GM21360 (cell line): Measurements from ENCODE around the gene MEGF9.
"Not testable (repeated sequence)": the region's sequence is repeated elsewhere in the genome, so short reads cannot be mapped to it uniquely, and the experiment has no call there.

Experiments used
- ATAC-seq: cut with Tn5 transposase; IDR thresholded peaks from one replicate; pipeline ENCODE4 v1.9.1; 2021; ENCODE audit warnings: mild to moderate bottlenecking, moderate library complexity; ENCODE audit not compliant: unreplicated experiment

The MEGF9 gene

DNA sequence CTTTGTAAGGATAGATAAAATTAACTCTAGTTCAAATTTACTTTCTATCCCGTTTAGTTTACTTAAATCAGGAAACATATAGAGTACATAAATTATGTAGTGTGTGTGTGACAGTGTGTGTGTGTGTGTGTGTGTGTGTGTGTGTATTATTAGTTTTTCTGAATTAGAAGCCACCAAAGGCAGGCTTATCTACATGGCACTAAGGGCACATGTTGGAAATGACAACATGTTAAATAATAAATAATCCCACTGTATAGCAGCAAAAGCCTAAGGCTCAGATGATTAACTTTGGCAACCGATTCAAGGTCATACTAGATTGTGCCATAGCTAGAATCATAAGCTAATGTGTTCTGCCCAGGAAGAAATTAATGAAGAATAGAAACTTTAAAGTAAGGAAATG is 54.6 kb downstream of the MEGF9 start:
- ATAC-seq = no peak

DNA sequence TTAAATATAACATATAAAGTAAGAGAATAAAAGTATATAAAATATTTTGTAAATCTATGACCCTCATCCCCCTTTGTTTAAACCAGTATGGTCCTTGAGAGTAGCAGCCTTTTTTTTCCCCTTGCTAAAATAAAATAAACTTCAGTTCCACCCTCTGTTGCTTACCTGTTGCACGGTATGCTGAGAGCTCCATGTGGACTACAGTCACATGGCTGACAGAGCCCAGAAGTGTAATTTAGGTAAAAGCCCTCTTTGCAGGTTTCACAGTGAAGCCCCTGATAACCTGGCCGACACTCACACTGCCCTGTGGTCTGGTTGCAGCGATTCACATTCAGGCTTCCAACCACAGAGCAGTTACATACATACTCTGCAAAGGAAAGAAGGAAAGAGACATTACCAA is 55.1 kb downstream of the MEGF9 start:
- no peak for ATAC-seq

DNA sequence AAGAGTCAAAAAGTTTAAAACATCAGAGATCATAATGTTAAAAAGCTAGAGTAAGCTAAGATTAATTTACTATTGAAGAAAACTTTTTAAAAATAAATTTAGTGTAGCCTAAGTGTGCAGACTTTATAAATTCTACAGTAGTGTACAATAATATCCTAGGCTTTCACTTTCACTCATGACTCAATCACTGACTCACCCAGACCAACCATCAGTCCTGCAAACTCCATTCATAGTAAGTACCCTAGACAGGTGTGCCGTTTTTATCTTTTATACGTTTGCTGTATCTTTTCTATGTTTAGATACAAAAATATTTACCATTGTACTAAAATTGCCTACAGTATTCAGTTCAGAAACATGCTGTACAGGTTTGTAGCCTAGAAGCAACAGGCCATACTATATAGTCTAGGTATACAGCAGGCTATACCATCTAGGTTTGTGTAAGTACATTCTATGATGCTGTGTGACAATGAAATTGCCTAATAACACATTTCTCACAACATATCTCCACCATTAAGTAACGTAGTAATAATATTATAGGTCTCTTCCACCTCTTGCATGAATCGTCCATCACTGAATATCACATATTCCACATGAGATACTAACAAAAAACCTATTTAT is 59.2 kb downstream of the MEGF9 start:
- peak; percentile 87 for ATAC-seq

DNA sequence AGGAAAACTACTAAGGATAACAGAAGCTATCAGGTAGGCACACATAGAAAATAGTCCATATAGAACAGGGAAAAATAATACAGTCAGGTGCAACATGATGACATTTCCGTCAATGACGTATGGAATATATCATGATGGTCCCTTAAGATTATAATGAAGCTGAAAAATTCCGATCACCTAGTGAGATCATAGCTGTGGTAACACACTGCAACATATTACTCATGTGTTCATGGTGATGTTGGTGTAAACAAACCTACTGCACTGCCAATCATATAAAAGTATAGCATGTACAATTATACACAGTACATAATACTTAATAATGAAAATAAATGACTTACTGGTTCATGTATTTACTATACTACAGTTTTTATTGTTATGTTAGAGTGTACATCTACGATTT is 60.0 kb downstream of the MEGF9 start:
- no peak for ATAC-seq

DNA sequence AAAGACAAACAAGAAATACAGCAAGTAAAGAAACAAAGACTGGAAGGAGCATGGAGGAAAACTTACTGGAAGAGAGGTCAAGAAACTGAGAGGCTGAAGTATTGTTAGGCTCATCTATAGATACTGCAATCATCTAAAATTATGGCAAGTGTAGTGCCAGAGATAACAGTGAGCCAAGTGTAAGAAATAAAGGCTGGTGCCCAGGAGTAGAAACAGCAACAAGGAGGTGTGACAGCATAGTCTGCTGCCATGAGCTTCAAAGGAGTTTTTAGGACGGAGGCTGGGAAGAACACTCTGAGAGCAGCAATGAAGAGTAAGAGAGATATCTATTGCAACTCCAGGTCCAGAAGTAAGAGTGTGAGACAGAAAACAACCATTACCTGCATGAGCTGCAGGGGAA is 60.5 kb downstream of the MEGF9 start:
- ATAC-seq = no peak

DNA sequence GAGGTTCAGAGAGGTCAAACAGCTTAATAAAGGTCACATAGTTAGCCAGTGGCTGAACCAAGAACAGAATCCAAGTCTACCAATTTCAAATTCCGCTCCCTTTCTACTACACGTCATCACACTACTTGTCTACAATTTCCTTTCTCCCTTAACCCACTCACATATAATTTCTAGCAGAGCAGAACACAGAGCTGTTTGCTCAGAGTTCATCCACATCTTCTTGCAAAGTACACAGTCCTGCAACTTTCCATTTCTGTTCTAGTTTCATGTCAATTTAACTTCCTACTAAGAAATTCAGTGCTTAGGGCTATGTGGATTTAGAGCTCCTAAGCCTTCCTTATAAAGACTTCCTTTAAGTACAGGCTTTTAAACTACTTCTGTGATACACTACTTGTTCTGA is 61.3 kb downstream of the MEGF9 start:
- no peak for ATAC-seq

DNA sequence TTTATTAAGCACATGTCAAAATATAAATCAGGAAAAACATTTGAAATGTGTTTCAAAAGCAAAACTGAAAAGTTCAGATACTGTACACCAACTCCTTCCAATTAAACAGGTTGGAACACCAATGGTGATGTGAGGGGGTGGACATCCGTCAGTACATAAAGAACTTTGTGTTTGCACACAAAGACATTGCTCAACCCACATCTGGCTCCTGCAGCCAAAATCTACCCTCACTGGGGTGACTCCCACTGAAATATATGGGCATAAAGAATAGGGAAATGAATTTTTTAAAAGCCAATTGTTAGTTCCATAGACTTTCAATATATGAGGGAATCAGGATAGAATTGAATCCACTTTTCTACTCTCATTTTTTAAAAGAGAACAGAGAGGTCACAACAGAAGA is 63.9 kb downstream of the MEGF9 start:
- ATAC-seq = no peak

DNA sequence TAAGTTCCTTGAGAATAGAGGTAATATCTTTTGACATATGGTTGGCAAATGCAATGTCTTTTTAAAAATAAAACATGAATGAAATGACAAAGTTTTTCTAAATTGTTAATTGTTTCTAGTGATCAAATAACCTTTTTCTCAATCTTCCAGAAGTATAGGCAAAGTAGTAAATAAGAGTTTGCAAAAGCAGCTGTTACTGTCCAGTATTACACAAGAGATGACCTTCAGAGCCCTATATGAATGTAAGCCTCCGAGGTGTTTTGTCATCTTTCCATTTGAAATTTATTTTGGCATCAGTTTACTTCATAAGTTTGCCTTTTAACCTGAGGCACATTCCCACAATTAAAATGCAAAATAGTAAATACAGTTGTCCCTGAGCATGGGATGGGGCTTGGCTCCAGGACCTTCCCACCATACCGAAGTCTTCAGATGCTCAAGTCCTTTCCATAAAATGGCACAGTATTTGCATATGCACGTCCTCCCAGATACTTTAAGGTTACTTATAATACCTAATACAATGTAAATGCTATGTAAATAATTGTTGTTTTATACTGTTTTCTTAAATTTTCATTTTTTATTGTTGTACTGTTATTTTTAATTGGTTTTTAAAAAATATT is 65.6 kb downstream of the MEGF9 start:
- no peak for ATAC-seq

DNA sequence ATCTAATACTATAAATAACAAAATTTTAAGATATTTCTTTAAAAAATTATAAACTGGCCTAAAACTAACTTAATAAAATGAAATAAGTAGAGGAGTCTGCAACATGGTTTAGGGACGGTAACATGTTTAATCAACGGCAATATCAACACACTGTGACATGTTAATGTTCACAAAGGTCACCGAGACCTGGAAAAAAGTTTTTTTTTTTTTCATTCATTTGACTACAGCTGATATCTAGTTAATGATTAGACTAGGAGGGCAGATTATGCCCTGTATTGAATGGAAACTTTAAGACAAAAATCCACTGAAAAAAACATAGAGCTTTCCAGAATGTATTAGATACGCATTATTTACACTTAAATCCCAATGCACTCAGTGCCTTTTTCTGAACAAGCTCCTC is 67.3 kb downstream of the MEGF9 start:
- no peak for ATAC-seq

DNA sequence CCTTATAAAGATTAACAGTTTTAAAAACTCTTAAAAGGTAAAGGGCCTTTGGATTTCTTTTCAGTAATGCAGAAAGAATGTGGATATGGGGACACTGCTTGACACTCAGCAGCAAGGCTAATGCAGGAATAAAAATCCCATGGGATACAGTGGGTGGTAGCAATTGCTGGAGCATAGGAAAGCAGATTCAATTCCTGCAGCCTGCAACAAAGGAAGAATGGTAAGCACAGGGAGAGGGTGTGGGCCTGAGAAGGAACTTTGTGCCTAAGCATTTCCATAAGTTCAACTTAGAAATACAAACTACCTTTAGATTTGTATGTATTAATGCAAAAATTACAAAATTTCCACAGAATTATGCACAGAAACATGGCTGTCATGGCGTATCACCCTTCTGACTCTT is 68.5 kb downstream of the MEGF9 start:
- ATAC-seq = no peak

DNA sequence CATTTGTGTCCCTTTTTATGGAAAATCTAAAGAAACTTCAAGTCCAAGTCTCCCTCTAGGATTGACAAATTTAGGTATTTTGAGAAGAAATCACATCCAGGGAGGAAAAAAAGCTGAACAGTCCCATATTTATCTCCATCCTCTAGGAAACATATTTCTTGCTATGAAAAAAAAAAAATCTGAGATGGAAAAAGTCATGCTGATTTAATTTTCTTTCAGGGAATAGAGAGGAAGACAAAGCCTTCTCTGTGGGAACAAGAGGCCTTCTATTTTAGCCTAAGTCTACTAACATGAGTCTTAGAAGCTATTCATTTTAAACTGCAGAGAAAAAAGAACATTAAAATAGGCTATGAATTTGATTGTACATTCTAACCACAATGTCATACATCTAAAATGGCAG is 71.2 kb downstream of the MEGF9 start:
- ATAC-seq = no peak

DNA sequence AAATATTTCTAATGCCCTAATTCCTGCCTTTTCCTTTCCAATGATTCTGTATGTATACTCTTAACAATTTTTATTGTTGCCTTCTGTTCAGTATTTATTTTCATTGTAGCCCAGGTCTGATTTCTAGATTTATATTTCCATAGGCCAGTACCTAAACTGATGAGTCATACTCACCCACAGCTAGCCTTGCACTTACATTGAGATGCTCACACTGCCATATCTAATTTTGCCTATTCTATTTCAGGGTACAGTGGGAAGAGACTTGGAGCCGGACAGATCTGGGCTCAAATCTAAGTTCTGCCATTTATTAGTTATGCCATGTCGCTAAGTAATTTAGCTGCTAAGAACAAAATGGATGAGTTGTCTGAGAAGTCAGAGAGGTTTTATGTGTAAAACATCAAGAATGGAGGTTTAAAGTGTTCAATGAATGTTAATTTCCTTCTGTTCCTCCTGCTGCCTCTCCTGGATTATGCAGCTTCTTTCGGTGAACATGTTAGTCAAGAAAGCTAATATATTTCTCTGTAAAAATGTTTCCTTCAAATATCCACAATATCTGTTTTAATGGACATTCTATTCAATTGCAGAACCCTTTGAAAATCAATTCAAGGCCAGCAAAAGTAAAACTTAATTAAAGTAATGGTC is 72.0 kb downstream of the MEGF9 start:
- ATAC-seq = no peak

DNA sequence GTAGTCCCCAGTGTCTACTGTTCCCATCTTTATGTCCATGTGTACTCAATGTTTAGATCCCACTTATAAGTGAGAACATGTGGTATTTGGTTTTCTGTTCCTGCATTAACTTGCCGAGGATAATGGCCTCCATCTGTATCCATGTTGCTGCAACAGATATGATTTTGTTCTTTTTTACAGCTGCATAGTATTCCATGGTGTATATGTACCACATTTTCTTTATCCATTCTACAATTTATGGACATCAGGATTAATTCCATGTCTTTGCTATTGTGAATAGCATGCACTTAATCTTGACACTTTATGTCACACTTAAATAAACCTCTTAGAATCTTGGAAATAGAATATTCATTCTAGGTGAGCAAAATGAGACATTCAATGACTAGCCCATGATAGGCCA is 73.4 kb downstream of the MEGF9 start:
- ATAC-seq = not testable (repeated sequence)

DNA sequence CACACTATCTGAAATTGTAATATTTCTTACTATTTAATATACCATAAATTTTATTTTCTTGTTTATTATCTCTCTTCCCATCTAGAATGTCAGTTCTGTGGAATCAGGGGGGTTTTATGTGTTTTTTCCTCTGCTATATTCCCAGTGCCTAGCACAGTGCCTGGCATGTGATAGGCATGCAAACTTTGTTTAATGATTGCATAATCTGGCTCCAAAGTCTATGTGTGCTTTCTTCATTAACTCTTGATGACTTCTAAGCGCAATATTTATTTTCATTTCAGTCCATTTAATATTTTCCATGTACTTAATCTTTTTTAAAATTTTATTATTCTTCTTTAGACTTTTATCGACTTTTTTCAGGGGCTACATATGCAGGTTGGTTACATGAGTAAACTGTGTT is 73.9 kb downstream of the MEGF9 start:
- ATAC-seq = no peak

DNA sequence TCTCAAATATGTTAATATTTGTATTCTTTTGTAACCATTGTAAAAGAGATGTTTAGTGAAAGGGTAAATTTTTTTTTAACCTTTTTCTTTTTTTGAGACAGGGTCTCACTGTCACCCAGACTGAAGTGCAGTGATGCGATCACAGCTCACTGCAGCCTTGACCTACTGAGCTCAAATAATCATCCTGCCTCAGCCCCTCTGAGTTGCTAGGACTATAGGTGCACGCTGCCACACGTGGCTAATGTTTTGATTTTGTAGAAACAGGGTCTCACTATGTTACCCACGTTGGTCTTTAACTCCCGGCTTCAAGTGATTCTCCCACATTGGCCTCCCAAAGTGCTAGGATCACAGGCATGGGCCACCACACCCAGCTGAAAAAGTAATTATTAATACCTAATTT is 76.4 kb downstream of the MEGF9 start:
- ATAC-seq = no peak

DNA sequence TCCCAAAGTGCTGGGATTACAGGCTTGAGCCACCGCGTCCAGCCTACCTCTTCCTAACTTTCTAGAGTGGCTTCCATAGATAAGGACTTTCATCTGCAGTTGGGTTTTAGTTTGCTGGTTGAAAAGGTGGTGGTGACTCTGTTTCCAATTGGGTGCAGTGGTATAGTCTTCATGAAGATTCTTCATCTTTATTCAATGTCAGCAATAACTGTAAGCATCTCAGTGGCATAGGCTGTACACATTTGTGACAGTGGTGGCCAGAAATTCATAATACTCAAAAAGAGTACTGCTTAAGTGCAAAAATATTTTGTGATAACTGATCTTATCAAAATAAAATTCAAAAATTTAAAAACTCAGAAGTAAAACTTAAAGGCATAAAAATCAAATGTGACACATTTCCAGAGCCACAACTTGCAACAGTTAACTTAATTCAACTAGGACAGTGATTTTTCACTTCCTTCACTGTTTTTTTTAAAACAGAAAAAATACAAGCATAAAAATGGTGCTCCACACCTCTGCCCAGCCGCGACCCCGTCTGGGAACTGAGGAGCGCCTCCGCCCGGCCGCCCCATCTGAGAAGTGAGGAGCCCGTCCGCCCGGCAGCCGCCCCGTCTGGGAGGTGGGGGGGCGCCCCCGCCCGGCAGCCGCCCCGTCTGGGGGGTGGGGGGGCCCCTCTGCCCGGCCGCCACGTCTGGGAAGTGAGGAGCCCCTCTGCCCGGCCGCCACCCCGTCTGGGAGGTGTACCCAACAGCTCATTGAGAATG is 77.9 kb downstream of the MEGF9 start:
- no peak for ATAC-seq

DNA sequence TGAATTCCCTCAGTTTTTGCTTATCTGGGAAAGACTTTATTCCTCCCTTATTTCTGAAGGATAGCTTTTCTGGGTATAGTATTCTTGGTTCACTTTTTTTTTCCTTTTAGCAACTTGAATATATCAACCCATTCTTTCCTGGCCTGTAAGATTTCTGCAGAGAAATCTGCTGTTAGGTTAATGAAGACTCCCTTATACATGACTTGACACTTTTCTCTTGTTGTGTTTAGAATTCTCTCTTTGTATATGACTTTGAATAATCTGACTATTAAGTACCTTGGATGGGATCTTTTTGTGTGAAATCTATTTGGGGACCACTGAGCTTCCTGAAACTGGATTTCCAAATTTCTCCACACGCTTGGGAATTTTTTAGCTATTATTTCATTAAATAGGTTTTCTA is 79.3 kb downstream of the MEGF9 start:
- no peak for ATAC-seq

DNA sequence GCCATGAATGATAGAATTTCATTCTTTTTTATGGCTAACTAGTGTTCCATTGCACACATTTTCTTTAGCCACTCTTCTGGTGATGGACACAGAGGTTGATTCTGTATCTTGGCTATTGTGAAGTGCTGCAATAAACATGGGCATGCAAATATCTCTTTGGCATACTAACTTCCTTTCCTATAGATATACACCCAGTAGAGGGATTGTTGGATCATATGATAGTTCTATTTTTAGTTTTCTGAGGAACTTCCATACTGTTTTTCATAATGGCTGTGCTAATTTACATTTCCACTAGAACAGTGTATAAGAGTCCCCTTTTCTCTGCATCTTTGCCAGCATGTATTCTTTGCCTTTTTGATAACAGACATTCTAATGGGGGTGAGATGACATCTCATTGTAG is 83.9 kb downstream of the MEGF9 start:
- no peak for ATAC-seq

DNA sequence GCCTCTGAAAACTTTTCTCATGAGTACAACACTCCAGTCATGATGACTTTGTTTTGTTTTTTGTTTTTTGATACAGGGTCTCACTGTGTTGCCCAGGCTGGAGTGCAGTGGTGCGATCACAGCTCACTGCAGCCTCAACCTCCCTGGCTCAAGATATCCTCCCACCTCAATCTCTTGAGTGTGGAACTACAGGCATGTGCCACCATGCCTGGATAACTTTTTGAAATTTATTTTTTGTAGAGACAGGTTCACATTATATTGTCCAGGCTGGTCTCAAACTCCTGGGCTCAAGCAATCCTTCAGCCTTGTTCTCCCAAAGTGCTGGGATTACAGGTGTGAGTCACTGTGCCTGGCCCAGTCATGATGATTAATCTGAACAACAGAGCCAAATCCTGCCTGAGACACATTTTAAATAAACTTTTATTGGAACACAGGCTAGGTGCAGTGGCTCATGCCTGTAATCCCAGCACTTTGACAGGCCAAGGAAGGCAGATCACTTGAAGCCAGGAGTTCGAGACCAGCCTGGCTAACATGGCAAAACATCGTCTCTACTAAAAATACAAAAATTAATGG is 85.3 kb downstream of the MEGF9 start:
- not testable (repeated sequence) for ATAC-seq

DNA sequence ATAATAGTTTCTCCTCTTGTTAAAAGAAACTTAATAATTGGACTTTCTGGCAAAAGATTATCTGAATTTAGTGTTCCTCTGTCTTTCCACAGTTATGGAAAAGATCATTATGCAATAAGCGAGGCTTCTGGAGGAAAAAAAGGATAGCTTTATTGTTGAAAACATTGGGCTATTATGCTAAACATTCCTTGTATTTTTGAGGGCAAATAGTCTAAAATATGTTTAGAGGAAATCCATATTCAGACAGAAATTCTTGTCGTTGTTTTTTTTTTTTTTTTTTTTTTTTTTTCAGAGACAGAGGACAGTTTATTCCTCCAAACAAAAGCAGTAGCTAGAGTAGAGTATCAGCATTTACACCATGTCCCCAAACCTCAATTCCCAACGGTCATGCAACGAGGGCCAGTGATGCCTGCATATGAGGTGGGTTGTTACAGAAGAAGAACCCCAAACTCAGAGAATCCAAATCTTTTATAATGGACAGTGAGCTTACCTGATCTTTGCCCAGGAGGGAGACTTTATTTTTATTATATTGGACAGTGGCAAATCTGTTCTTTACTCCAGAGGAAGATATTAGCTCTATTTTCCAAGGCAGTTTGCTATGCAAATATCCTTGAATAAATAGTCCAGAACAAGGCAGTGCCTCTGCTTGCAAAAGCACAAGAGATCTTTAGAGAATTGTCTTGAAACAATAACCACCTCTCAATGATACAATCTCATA is 85.9 kb downstream of the MEGF9 start:
- no peak for ATAC-seq

DNA sequence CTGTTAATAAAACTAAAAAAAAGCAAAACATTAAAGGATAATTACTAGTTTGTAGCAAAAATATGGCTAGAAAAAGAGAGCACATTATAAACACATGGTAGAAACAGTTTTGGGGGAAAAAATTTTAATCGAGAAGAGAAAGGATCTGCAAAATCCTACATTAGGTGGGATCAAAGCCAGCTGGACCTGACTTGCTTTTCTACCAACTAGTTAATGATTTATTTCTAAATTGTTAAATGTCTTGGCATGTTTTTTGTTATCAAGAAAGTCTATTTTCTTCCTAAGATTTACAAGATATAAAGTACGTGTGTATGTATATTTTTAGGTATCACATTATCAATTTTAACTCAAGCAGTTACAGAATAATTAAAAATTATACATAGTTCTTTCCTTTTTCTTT is 87.2 kb downstream of the MEGF9 start:
- no peak for ATAC-seq
